SK-N-SH (cell line): Measurements from ENCODE around the gene ST8SIA6. TPM values are rescaled to one million over a fixed set of nuclear protein-coding genes. Genes with fewer than 3 reads are reported as not detected.

ENCODE experiments used
- CTCF ChIA-PET: fragments of 300-600, 350-600 bp; formaldehyde crosslinking; extraction: SDS; loops from one replicate; lab custom pipeline; 2021; lab: Yijun Ruan, JAX
- POLR2A ChIA-PET: fragments of 350-600 bp; sonication (Branson Sonifier 250); formaldehyde crosslinking; extraction: SDS; loops from one replicate; lab custom pipeline; 2020; ENCODE audit warnings: antibody characterized with exemption, inconsistent platforms; lab: Yijun Ruan, JAX
- DNase-seq: peaks from one replicate; pipeline ENCODE4 v3.0.0; 2012
- H2AFZ ChIP-seq: fragments of 200-600 bp; sonication (generic); 2 replicates; pipeline ENCODE4 v1.8.1; 2016; ENCODE audit warnings: antibody characterized with exemption, mild to moderate bottlenecking, low read depth
- H3F3A ChIP-seq: fragments of 200-600 bp; sonication (generic); replicated peaks from 2 replicates; pipeline ENCODE3; 2016; ENCODE audit warnings: antibody characterized with exemption, mild to moderate bottlenecking; ENCODE audit not compliant: insufficient read depth
- H3K27ac ChIP-seq, 2 experiments: fragments of 200-500 bp in 1 of 2; fragments of 200-600 bp in 1 of 2; sonication (Bioruptor generic) in 1 of 2; sonication (generic), shearing (Covaris generic) in 1 of 2; 2 replicates each; pipeline versions ENCODE4 v1.5.1 to v1.6.1; 2014 to 2016; ENCODE audit warnings: low read depth in 2 of 2, inconsistent platforms in 1 of 2, low read length in 1 of 2, mild to moderate bottlenecking in 1 of 2, mixed read lengths in 1 of 2
- H3K27me3 ChIP-seq: fragments of 200-600 bp; sonication (generic), shearing (Covaris generic); 2 replicates; pipeline ENCODE4 v1.6.1; 2016; ENCODE audit warnings: mixed run types; ENCODE audit not compliant: insufficient read depth
- H3K36me3 ChIP-seq, 2 experiments: fragments of 200-500 bp in 1 of 2; fragments of 200-600 bp in 1 of 2; sonication (Bioruptor generic) in 1 of 2; sonication (generic) in 1 of 2; replicated peaks in 1 of 2; 2 replicates each; pipeline versions ENCODE3 to v1.5.1; 2014 to 2016; ENCODE audit warnings: low read length in 1 of 2, mild to moderate bottlenecking in 1 of 2; ENCODE audit not compliant: insufficient read depth in 2 of 2, control insufficient read depth in 1 of 2
- H3K4me1 ChIP-seq, 2 experiments: fragments of 200-500 bp in 1 of 2; fragments of 200-600 bp in 1 of 2; sonication (Bioruptor generic) in 1 of 2; sonication (generic), shearing (Covaris generic) in 1 of 2; 2 replicates each; pipeline versions ENCODE4 v1.5.1 to v1.6.1; 2014 to 2016; ENCODE audit warnings: low read depth in 1 of 2, low read length in 1 of 2, mixed run types in 1 of 2; ENCODE audit not compliant: insufficient read depth in 2 of 2, control insufficient read depth in 1 of 2
- H3K4me2 ChIP-seq: fragments of 200-600 bp; sonication (generic), shearing (Covaris generic); 2 replicates; pipeline ENCODE4 v1.6.1; 2017; ENCODE audit warnings: mixed run types
- H3K4me3 ChIP-seq, 2 experiments: fragments of 200-500 bp in 1 of 2; fragments of 200-600 bp in 1 of 2; sonication (Bioruptor generic) in 1 of 2; sonication (generic), shearing (Covaris generic) in 1 of 2; 2 replicates each; pipeline versions ENCODE4 v1.5.1 to v1.8.1; 2014 to 2016; ENCODE audit warnings: low read depth in 2 of 2, inconsistent platforms in 1 of 2, low read length in 1 of 2, mild to moderate bottlenecking in 1 of 2, mixed read lengths in 1 of 2, moderate library complexity in 1 of 2
- H3K79me2 ChIP-seq: fragments of 200-600 bp; sonication (generic); 2 replicates; pipeline ENCODE4 v1.8.1; 2017; ENCODE audit warnings: mild to moderate bottlenecking; ENCODE audit not compliant: insufficient read depth
- H3K9ac ChIP-seq: fragments of 200-600 bp; sonication (generic); 2 replicates; pipeline ENCODE4 v1.6.1; 2017; ENCODE audit warnings: mixed run types
- H3K9me2 ChIP-seq: fragments of 200-600 bp; sonication (generic); 2 replicates; pipeline ENCODE4 v1.6.1; 2017; ENCODE audit warnings: mixed run types
- H3K9me3 ChIP-seq: fragments of 200-600 bp; sonication (generic); 2 replicates; pipeline ENCODE4 v1.6.1; 2017; ENCODE audit warnings: mixed run types, mild to moderate bottlenecking, moderate library complexity
- H4K20me1 ChIP-seq: fragments of 200-600 bp; sonication (generic); 2 replicates; pipeline ENCODE4 v1.6.1; 2017; ENCODE audit warnings: mild to moderate bottlenecking, mixed run types; ENCODE audit not compliant: insufficient read depth
- ELF1 ChIP-seq: IDR thresholded peaks from 2 replicates; pipeline ENCODE4 v1.4.0; 2012
- GABPA ChIP-seq: IDR thresholded peaks from 2 replicates; pipeline ENCODE4 v1.4.0; 2012; ENCODE audit warnings: low read depth, mild to moderate bottlenecking
- IRF3 ChIP-seq: fragments of 150-350 bp; IDR thresholded peaks from 2 replicates; pipeline ENCODE4 v1.6.1; 2016; ENCODE audit warnings: mild to moderate bottlenecking, low read depth, low read length
- MEF2A ChIP-seq: IDR thresholded peaks from 2 replicates; pipeline ENCODE4 v1.4.0; 2012; ENCODE audit warnings: low read depth, borderline replicate concordance
- MXI1 ChIP-seq: IDR thresholded peaks from 2 replicates; pipeline ENCODE4 v1.6.1; 2012; ENCODE audit warnings: mild to moderate bottlenecking, low read depth, low read length, improper control_type of control experiment
- NFIC ChIP-seq: IDR thresholded peaks from 2 replicates; pipeline ENCODE4 v1.4.0; 2012; ENCODE audit warnings: borderline replicate concordance
- NRF1 ChIP-seq: IDR thresholded peaks from 2 replicates; pipeline ENCODE4 v1.6.1; 2012; ENCODE audit warnings: low read depth, mild to moderate bottlenecking, low read length
- PBX3 ChIP-seq: IDR thresholded peaks from 2 replicates; pipeline ENCODE4; 2012
- POLR2AphosphoS5 ChIP-seq: IDR thresholded peaks from 2 replicates; pipeline ENCODE4 v1.6.1; 2012; ENCODE audit warnings: low read depth, low read length
- RCOR1 ChIP-seq: fragments of 150-350 bp; IDR thresholded peaks from 2 replicates; pipeline ENCODE4 v1.6.1; 2017; ENCODE audit warnings: antibody characterized with exemption, low read length
- REST ChIP-seq: IDR thresholded peaks from 2 replicates; pipeline ENCODE4 v1.6.1; 2012; ENCODE audit warnings: mild to moderate bottlenecking, low read depth, low read length, moderate library complexity
- TAF1 ChIP-seq: IDR thresholded peaks from 2 replicates; pipeline ENCODE4 v1.6.1; 2012; ENCODE audit warnings: low read depth, mild to moderate bottlenecking, low read length, moderate library complexity, borderline replicate concordance
- TCF12 ChIP-seq: IDR thresholded peaks from 2 replicates; pipeline ENCODE4 v1.4.0; 2012
- TEAD4 ChIP-seq: IDR thresholded peaks from 2 replicates; pipeline ENCODE4 v1.4.0; 2012; ENCODE audit warnings: mild to moderate bottlenecking, borderline replicate concordance; ENCODE audit not compliant: insufficient read depth
- WGBS: methylation state at CpG from one replicate; pipeline ENCODE4 v1.1.6; 2017; ENCODE audit warnings: low lambda C conversion rate; 5-methylcytosine and 5-hydroxymethylcytosine counted together
- polyA plus RNA-seq, 3 experiments: library from polyadenylated mRNA; depleted of rRNA; stranded (reverse); fragments of >200 nt; gene quantifications; 2 replicates each; pipeline ENCODE4 v1.2.3, GENCODE V29; 2012

The ST8SIA6 gene
- polyA plus RNA-seq, 1 of the 3 experiments (the other 2 are of a cell fraction): 0.03 TPM

- Histone ChIP-seq H3K4me1 (peaks cover 1% of the 10 kb centered on the region in 2 experiments; a peak in 2 of 4 replicates), H3K9ac (no peak overlapping the region), H3K27ac (no peak overlapping the region), H3K9me2 (no peaks in the 10 kb centered on the region), H3F3A (peaks cover 2% of the 10 kb centered on the region), H3K36me3 (no peaks in the 10 kb centered on the region), H3K4me3 (no peak overlapping the region), H2AFZ (no peak overlapping the region), H3K4me2 (no peak overlapping the region), H3K27me3 (no peaks in the 10 kb centered on the region), H4K20me1 (no peaks in the 10 kb centered on the region), H3K79me2 (no peaks in the 10 kb centered on the region), H3K9me3 (peaks cover 6% of the 10 kb centered on the region; the same call in 1 of the 2 replicates)
- POLR2A ChIA-PET: no interaction called here
- 55% methylated on average over 3 of the region's 3 CpGs for WGBS
- TF ChIP-seq RCOR1 (no peak), TCF12 (no peak), GABPA (no peak), REST (no peak), NRF1 (no peak), TEAD4 (no peak), IRF3 (no peak), NFIC (no peak), PBX3 (no peak), POLR2AphosphoS5 (no peak), MEF2A (no peak), ELF1 (no peak), TAF1 (no peak), MXI1 (no peak)
- CTCF ChIA-PET: interaction anchor here (0.7 to 1.4 kb wide), 2 partner anchors 53 to 520 kb away, joined by 3 read pairs; no protein-coding TSS in a partner anchor
- DNase-seq: no peak
Measured at GRCh38 chr10:17343118-17343517, 111.3 kb downstream of the ST8SIA6 start.
